PFSK-1 (cell line): Measurements from ENCODE around the gene PRPSAP2.

Experiments
- POLR2AphosphoS5 ChIP-seq: IDR thresholded peaks from 2 replicates; pipeline ENCODE4 v1.6.1; 2012; ENCODE audit warnings: low read depth, mild to moderate bottlenecking, control low read depth, low read length, moderate library complexity
- SIN3A ChIP-seq: IDR thresholded peaks from 2 replicates; pipeline ENCODE4 v1.6.1; 2012; ENCODE audit warnings: mild to moderate bottlenecking, low read length, moderate library complexity, borderline replicate concordance; ENCODE audit not compliant: insufficient read depth
- TAF1 ChIP-seq: IDR thresholded peaks from 2 replicates; pipeline ENCODE4 v1.6.1; 2012; ENCODE audit warnings: low read length, control low read depth, borderline replicate concordance; ENCODE audit not compliant: insufficient read depth

DNA sequence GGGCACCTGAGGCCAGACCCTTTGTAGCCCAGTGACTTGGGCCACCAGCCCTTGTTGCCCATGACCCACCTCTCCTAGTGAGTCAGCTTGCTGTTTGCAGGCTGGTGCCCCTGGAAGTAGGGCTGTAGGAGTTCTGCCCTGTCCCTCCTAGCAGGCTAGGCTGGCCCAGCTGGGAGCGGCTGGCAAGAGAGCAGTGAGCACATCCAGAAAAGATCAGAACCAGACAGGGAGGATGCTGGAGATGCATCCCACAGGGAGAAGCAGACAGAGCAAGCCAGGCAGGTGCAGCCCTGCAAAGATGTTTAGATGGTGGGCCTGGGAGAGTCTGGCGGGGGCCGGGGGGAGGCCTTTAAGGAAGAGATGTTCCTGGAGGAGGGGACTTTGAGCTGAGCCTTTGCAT is 96.4 kb downstream of the PRPSAP2 start:
- TF ChIP-seq POLR2AphosphoS5 (no peak), SIN3A (no peak), TAF1 (no peak)
